DND-41 (cell line): ENCODE results near the gene TEX36.

Experiments
- CTCF ChIP-seq: IDR thresholded peaks from 2 replicates; pipeline ENCODE4 v1.5.1; 2012; ENCODE audit warnings: borderline replicate concordance, low read length, moderate library complexity, mild to moderate bottlenecking; ENCODE audit not compliant: poor library complexity, severe bottlenecking; ENCODE audit errors: extremely low read depth
- EZH2 ChIP-seq: IDR thresholded peaks from 3 replicates; pipeline ENCODE4 v1.6.1; 2012; ENCODE audit warnings: borderline replicate concordance, low read depth, mild to moderate bottlenecking, moderate library complexity, low read length, inconsistent platforms; ENCODE audit not compliant: severe bottlenecking

GRCh38 chr10:125679436-125679835 is 3.5 kb downstream of the TEX36 start:
- no peak for TF ChIP-seq CTCF
- no peak for TF ChIP-seq EZH2
